Pons (tissue), 1 donor: Measurements from ENCODE around the gene BABAM2.
A peak's percentile ranks its signal among the peaks of the same experiment; 100 is the strongest.
"Not testable (repeated sequence)": the region's sequence is repeated elsewhere in the genome, so short reads cannot be mapped to it uniquely, and the experiment has no call there.

ENCODE experiments used
- DNase-seq: peaks from one replicate; pipeline ENCODE4 v3.0.0-alpha.2; 2016; ENCODE audit warnings: low spot score

The BABAM2 gene

DNA sequence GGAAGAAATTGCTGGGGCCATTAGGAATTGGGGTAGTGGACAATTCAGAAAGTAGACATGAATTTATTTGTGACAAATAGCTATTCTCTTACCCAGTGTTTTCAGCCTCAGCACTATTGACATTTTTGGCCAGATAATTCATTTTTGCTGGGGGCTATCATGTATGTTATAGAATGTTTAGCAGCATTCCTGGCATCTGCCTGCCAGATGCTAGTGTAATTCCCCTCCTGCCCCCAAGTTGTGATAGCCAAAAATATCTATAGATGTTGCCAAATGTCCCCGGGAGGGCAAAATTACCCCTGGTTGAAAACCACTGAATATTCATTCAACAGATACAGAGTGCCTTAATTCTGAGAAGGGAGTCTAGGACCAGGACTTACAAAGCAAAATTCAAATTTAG lies 183.6 kb downstream of the BABAM2 start:
- DNase-seq: no peak

GRCh38 chr2:28080911-28081310 lies 190.4 kb downstream of the BABAM2 start:
- no peak for DNase-seq

DNA sequence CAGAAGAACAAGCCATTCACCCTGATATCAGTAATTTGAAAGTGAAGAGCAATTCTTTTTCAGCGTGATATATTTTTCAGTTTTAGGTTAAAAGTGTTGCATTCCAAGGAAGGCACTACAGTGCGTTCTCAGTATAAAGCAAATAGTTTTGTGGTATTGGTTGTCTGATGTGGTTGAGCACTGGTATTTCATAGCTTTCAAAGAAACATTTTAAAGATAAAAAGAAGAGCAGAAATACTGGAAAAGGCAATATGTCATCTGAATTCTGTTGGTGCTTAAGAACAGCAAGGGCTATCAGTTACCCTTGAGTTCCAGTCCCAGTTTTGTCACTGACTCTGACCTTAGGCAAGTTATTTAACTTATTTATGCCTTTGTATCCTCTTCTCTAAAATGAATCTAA lies 191.6 kb downstream of the BABAM2 start:
- no peak for DNase-seq

- DNase-seq: no peak
Observed at GRCh38 chr2:28083476-28083875, 192.9 kb downstream of the BABAM2 start.

- DNase-seq: no peak
Observed at GRCh38 chr2:28084564-28084963, 194.0 kb downstream of the BABAM2 start.

DNA sequence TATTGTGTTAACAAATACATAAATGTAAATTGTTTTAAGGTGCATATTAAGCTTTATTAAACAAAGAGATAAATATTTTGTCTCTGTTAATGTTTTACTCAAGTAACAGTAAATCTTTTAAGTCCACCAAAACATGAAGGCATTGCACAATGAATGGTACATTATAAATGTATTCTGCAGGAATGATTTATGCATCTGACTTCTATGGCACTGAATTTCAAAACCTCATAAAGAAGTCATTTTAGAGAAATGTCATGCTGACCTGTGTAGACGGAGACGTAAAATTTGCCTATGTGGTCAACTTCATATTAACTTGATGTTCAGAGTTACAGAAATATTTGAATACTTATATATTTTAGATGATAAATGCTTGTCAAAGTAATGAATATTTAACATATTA lies 194.7 kb downstream of the BABAM2 start:
- DNase-seq: no peak

- DNase-seq: no peak
Observed at GRCh38 chr2:28086611-28087010, 196.1 kb downstream of the BABAM2 start.

- DNase-seq: no peak
Observed at GRCh38 chr2:28088970-28089369, 198.4 kb downstream of the BABAM2 start.

- no peak for DNase-seq
Observed at GRCh38 chr2:28089486-28089885, 199.0 kb downstream of the BABAM2 start.

DNA sequence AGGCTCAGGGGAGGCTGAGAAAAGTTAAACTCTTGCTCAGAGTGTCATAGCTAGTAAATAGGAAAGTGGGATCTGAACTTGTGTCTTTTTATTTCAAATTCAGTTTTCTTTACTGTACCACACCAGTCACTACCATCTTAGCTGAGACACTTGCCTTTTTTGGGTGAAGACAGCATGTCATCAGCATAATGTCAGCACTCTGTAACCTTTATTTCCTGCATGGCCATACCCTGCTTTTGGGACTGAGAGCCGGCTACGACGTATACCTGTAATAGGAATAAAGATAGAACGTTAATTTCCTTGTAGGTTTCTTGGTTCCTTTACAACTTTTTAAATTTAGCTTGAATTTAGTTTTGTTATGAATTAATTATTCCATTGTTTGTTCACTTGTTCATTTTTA lies 202.8 kb downstream of the BABAM2 start:
- DNase-seq: no peak

DNA sequence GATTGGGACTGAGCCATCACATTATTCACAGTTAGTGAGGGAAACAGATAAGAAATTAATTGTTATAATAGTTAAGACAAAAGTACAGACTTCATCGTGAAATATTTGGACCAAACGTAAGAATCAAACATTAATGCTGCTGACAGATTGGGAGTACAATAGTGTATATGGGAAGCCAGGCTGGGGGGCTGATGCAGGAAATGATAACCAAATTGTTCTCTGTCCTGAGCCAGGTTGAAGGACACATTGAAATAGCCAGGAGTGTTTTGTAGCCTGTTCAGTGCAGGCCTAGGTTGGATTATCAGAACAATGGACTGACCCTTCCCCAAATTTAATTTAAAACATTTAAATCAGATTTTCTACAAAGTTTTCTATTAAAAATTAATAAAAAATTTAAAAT lies 203.2 kb downstream of the BABAM2 start:
- no peak for DNase-seq

GRCh38 chr2:28094739-28095138 lies 204.2 kb downstream of the BABAM2 start:
- DNase-seq: no peak

- no peak for DNase-seq
Observed at GRCh38 chr2:28095622-28096021, 205.1 kb downstream of the BABAM2 start.

DNA sequence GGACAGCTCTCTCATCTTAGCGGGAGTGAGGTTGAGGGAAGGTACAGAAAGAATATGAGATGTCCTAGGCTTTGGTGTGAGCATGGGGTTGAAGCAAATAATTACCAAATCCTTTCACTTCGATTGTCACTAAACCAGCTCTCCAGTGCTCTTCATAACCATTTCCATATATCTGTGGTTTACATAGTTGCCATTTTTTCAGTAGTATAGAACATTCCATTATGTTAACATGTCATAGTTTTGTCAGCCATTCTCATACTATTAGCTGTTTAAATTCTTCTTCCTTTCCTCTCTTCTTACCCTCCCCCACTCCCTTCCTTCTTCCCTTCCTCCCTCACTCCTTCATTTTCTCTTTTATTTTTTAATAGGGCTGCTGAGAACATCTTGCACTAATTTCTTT lies 205.9 kb downstream of the BABAM2 start:
- no peak for DNase-seq

DNA sequence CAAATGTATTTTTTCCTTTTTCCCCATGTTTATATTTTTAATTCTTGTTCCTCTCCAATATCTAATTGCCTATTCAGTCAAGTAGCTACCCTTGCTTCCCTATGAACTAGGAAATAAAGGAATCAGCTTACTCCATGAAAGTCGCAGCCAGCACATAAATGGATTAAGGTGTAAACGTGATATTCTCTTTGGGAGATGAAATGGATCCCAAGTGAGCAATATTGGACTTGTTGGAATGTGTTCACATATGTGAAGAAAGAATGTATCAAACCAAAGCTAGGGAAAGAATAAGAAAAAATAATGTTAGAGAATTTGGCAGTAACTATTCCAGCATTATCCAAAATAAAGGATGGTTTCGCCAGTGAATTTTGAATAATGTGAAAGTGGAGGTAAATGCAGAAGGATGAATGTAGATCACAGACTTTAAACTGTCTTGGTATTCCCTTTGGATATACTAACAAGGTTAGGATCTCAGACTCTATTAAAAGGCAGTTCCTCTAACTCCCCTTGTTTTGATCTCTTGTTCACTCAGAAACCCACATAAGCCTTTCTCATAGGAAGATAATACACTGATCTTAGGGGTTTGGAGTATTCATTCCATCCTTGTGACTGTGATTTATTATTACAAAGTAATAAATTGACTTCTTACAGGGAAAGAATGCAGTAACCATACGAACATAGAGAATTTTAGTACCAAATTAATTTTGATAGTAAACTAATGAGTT lies 208.1 kb downstream of the BABAM2 start:
- no peak for DNase-seq

DNA sequence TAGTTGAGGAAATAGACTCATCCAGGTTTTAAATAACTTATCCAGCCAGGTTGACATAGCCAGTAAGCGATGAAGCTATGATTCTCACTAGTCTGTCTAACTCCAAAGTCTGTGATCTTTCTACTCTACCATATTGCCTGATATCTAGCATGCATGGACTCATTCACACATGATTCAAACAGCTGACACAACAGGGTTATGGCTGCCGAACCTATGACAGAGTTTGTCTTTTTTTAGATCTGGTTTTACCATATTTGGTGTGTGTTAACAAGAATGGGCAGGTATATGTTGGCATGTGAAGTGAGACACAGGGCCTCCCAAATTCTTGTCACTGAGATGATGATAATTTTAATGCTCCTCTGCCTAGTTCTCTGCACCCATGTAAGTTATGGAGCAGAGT lies 210.6 kb downstream of the BABAM2 start:
- DNase-seq: no peak

GRCh38 chr2:28101892-28102291 lies 211.4 kb downstream of the BABAM2 start:
- DNase-seq: no peak

DNA sequence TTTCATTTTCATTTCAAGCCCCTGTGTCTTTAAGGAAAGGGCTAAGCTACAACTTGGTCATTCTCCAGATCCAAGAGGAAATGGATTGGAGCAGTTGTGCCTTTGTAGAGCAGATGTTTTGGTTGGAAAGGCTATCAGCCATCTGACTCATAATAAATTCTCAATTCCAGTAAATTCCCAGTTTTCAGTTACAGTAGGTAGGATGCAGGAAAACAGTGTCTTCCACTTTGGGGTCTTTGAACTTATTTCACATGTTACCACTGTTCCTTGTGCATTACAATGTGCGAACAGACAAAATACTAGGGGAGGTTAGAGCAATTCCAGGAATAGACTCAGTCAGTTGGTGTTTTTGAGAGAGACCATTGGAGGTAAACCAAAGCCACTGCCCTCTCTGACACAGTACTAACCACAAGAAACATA lies 211.9 kb downstream of the BABAM2 start:
- peak; percentile 17 for DNase-seq

DNA sequence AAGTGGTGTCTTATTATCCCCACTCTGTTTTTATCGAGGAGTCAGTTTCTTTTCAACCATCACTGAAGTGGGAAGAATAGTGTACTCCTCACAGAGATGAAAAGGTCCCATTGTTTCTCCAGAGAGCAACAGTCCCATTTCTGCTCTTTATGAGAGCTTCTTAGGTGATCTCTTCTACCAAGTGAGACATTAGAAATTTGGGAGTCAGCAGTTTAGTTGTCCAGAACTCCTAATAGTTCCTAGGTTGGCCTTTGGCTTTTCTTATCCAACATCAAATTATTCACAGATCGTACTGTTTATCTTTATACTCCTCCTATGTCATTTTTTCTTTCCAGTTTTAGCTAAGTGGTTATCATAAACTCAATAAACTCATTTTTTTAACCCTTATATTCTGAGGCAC lies 213.1 kb downstream of the BABAM2 start:
- DNase-seq: no peak

DNA sequence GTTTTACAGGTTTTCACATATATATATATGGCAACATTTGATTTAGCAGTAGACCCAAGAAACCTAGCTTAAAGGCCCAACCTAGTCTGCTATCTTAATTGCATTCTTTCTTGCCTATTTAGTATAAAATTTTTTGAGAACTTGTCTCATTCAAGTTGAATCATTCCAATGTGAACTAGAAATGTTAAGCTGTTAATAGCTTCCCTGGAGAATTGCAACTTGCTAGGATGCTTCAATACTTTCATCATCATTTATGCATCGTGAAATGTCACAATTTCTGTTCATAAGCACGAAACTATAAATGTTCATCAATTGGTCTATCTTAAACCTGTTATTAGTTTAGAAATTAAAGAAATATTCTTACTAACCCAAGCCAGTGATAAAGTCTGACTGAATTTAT lies 217.6 kb downstream of the BABAM2 start:
- no peak for DNase-seq

DNA sequence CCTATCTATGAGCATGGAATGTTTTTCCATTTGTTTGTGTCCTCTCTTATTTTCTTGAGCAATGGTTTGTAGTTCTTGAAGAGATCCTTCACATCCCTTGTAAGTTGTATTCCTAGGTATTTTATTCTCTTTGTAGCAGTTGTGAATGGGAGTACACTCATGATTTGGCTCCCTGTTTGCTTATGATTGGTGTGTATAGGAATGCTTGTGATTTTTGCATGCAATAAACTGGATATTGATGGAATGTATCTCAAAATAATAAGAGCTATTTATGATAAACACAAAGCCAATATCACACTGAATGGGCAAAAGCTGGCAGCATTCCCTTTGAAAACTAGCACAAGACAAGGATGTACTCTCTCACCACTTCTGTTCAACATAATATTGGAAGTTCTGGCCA lies 223.2 kb downstream of the BABAM2 start:
- DNase-seq: not testable (repeated sequence)

GRCh38 chr2:28117104-28117596 lies 226.6 kb downstream of the BABAM2 start:
- DNase-seq: no peak

DNA sequence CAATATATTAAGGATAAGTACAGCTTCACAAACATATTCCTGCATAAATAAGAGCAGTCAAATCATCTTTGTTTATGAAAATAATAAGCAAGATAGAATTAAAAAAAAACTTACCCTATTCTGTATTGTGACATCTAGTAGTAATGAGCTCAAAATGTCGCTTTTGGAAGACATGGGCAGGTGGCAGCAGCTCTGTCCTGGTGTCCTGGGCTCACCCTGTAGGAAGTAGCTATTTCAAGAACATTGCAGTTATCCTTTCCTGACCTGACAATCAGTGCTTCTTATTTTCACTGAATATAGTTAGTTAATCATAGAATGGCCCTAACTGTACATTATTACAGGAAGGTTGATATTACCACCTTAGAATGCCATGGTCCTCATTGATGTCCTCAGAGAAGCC lies 229.1 kb downstream of the BABAM2 start:
- DNase-seq: no peak

- DNase-seq: no peak
Observed at GRCh38 chr2:28128281-28128950, 237.9 kb downstream of the BABAM2 start.
